CD4-positive, alpha-beta T cell treated with Interleukin-2 at 100 ng/mL for 4 hours (primary cell): ENCODE results near the gene SORCS1.

ENCODE experiments used
- DNase-seq: peaks from one replicate; pipeline ENCODE4 v3.0.0-alpha.2; 2020; ENCODE audit warnings: low spot score

Gene SORCS1

GRCh38 chr10:106898446-106898845 lies 266.1 kb downstream of the SORCS1 start:
- DNase-seq, result no peak

GRCh38 chr10:106897719-106898118 lies 266.8 kb downstream of the SORCS1 start:
- DNase-seq, result no peak

GRCh38 chr10:106894692-106895091 lies 269.8 kb downstream of the SORCS1 start:
- no peak for DNase-seq

DNA sequence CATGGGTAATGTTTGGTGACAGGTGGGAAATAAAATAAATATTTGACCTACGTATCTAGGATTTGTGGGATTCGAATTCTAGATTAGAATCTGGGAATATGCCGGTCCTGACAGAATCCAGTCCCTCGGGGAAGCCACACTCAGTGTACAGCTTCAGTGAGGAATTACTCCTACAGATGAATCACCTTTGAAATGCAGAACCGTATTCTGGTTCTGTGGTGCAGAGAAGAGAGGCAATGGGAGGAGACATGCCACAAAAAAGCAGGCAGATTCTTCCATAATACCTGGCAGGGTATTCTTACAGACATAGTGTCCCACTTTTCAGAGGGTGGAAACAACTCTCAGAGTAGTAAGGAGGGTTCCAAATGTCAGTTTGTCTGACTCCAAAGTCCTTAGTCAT lies 286.9 kb downstream of the SORCS1 start:
- DNase-seq, result no peak

- DNase-seq, result no peak
Observed at GRCh38 chr10:106874604-106874889, 290.0 kb downstream of the SORCS1 start.

- DNase-seq, result no peak
Observed at GRCh38 chr10:106873770-106874603, 290.5 kb downstream of the SORCS1 start.

DNA sequence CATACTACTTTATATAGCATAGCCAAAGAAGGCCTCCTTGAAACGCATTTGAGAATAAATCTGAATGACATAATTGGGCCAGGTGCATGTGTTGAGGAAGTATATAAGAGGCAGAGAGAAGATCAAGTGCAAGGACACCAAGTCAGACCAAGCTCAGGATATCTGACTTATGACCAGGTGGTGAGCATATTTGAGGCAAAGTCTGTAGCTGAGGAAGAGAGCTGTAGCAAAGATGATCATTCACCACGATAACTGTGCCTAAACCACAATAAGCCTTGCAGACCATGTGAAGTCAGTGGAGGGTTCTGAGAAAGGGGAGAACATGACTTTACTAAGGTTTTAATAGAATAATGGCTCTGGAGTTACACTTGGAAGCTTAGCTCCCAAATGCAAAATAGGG lies 292.3 kb downstream of the SORCS1 start:
- no peak for DNase-seq

DNA sequence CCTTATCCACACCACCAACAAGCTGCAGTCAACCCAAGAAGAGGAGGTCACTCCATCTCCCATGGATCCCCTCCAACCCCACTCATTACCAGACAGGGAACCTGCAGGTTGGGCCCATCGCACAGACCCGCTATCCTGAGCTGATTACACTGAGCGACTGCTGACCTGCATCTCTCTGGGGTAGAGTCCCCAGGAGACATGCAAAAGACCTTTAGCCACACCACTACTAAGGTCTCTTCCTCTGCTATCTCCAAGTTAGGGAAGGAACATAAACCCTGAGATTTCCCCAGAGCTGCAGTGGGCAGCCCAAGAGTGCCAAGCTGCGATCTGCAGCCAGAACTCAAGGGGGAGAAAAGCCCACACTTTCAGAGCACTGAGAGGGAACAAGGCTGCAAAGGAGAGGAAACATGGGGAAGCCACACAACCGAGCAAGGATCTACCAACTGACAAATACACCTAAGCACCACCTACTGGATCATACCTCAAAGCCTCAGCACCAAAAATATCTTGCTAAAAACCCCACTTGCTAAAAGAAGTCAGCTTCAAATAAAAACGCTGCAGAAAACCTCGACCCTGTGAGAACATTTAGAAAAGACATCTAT lies 298.2 kb downstream of the SORCS1 start:
- DNase-seq, result no peak

DNA sequence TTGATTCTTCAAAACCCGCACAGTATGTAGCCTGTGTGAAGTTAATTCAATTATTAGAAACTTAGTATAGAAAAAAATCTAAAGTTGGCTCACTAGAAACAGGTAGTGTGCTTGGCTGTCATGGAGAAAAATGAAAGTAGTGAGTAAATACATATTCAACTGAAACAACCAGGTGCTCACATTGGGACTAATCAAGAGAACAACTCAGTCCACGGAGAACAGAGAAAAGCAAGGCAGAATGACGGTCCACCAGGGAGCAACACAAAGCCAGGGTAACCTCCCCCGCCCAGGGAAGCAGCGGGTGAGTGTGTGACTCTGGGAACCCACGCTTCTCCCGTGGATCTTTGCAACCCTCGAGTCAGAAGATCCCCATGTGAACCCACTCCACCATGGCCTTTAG lies 300.5 kb downstream of the SORCS1 start:
- DNase-seq, result no peak

DNA sequence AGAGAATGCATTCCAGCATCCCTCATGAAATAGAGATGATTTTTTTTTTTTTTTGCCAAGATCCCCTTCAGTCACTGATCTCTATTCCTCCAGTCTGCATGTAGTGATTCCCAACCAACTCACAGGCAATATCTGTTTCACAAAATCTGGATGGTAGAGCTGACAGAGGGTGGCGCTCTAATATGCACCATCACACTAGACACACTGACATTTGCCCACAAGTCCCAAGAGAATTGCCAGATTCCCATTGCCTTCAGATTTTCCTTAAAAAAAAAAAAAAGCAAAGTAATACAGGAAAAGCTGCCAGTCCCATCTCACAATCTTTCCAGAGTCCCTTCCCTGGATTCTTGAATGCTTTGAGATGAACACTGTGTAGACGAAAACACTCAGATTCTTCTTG lies 301.0 kb downstream of the SORCS1 start:
- no peak for DNase-seq

GRCh38 chr10:106859892-106860652 lies 304.4 kb downstream of the SORCS1 start:
- DNase-seq, result no peak

GRCh38 chr10:106857728-106858127 lies 306.8 kb downstream of the SORCS1 start:
- no peak for DNase-seq

- no peak for DNase-seq
Observed at GRCh38 chr10:106857213-106857612, 307.3 kb downstream of the SORCS1 start.

DNA sequence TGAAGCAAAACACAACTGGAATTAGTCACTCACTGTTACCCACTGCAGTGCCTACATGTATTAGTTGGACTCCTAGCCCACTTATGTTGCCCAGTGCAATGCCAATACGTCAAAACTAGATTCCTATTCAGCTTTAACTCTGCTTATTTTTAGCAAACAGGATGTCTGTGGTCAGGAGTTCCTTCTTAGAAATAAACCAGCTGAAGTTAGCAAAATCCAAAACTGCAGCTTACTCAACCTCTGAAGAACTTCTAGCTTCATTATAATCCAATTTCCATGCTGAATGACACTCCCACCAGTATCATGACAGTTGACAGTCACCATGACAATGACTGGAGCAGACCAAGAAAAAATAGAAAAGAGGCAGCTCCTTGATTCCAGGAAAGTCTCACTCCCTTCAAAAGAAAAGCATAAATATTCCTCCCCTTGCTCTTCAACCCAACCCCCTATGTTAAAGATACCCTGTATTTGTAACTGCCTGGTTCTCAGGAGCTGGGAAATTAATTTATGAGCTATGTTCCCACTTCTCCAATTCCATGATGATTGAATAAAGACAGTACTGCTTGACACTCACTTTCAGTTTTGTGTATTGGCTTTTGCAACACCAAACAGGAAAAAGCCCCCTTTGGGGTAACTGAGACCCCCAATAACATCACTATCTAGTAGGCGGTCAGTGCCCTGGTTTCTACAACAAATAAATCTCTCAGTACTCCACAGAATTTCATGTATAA lies 327.4 kb downstream of the SORCS1 start:
- no peak for DNase-seq

- no peak for DNase-seq
Observed at GRCh38 chr10:106832846-106833245, 331.7 kb downstream of the SORCS1 start.

GRCh38 chr10:106830471-106830870 lies 334.0 kb downstream of the SORCS1 start:
- DNase-seq, result no peak

DNA sequence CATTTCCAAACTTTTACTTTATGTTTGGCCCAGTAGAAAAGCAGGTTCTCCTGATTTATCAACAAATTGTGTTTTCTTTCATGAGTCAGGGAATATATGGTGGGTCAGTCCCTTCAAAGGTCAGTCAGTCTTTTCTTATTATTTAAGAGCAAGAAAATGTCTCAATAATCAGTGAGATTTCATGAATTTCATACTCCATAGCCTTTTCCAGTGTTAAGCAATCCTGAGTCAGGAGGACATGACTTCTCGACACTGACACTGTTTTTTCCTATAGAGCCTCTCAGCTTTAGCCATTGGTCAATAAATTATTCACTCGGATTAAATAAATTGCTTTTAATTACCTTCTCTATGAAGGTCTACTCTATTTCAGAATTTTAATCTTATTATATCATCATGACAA lies 334.5 kb downstream of the SORCS1 start:
- no peak for DNase-seq

- DNase-seq, result no peak
Observed at GRCh38 chr10:106826716-106827115, 337.8 kb downstream of the SORCS1 start.

DNA sequence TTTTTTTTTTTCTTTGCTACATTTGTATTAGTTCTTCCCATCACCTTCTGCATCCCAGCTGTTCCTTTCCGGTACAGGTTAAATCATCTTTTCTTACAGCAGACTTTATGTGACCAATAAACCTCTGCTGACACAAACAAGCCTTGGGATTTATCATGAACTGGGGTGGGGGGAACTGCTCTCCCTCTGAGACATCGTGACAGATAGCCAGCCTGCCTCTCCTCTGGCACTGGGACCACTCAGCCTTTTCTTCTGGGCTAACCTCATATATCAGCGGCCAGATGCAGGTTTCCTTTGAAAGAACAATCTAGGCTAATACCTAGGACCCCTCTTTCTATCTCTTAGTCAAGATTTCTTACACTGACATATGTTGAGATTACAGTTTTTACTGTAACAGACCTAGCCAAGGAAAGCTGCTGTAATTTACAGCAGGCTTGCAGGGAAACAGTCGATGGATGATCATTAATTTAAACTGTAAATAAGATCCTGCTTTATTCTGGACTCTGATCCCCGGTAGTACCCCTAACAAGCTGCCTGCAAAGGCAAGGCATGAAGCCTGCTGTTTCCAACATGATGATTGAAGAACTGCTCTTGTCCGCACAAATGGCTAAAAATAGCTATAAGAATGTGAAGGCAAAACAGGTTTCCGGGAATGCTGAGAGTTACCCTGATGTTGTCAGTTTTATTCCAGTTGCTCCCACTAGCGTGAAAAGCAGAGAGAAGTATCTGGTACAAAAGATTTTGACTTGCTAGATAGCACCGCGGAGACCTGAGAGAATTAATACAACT lies 338.7 kb downstream of the SORCS1 start:
- no peak for DNase-seq

DNA sequence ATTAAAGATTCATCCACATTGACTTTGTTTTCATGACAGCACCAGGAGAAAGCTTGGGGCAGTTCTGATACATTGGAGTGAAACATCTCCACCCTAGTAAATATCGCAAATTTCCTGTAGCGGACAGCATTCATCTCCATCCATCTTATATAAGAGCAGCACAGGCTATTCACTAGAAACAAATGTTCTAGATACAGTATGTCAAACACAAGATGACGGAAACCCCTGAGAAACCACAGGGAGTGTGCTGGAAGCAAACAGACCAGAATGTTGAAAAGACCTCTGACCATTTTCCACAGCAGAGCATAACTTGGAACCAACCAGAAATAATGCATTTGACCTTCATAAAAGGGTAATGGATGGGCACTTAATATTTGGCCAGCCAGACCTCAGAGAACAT lies 343.9 kb downstream of the SORCS1 start:
- no peak for DNase-seq

GRCh38 chr10:106819490-106819889 lies 345.0 kb downstream of the SORCS1 start:
- DNase-seq, result no peak
